Peyer's patch (tissue), 4 donors: ENCODE measurements around the gene DDX41.

Source experiments
- POLR2A ChIP-seq, 2 donors: fragments of 450-650 bp; IDR thresholded peaks; one replicate each; pipeline ENCODE4 v1.5.1; 2017; ENCODE audit warnings: antibody characterized with exemption in 2 of 2, mild to moderate bottlenecking in 2 of 2, moderate library complexity in 2 of 2
- TF ChIP-seq, protein P1 (sequence below), 6 experiments: fragments of 450-650 bp in 4 of 6; fragments of 200-600 bp in 2 of 6; sonication (generic) in 1 of 6; IDR thresholded peaks; one replicate each; pipeline ENCODE4 v1.5.1; 2017 to 2019; ENCODE audit warnings: antibody characterized with exemption in 6 of 6, mild to moderate bottlenecking in 3 of 6, moderate library complexity in 1 of 6

DNA sequence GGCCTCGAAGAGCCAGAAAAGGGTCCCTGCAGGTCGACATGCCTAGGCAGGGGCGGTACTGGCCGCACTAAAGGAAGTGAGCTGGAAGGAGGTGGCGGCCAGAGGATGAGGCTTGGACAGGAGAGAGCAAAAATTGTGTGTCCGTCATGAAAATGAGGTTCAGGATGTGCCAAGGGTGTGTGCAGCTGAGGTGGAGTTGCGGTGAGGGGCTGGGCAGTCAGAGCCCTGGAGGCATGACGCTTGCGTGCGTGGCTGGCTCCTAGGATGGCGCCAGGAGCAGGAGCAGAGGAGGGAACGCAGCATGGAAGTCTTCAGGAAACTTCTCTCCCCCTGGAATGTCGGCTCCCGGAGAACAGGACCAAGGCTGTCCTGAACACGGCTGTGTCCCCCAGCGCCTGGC is 13.9 kb downstream of the DDX41 start:
- no peak for TF ChIP-seq POLR2A (IDR thresholded peaks at IDR 0.05)
- TF ChIP-seq, protein P1, sequence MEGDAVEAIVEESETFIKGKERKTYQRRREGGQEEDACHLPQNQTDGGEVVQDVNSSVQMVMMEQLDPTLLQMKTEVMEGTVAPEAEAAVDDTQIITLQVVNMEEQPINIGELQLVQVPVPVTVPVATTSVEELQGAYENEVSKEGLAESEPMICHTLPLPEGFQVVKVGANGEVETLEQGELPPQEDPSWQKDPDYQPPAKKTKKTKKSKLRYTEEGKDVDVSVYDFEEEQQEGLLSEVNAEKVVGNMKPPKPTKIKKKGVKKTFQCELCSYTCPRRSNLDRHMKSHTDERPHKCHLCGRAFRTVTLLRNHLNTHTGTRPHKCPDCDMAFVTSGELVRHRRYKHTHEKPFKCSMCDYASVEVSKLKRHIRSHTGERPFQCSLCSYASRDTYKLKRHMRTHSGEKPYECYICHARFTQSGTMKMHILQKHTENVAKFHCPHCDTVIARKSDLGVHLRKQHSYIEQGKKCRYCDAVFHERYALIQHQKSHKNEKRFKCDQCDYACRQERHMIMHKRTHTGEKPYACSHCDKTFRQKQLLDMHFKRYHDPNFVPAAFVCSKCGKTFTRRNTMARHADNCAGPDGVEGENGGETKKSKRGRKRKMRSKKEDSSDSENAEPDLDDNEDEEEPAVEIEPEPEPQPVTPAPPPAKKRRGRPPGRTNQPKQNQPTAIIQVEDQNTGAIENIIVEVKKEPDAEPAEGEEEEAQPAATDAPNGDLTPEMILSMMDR (IDR thresholded peaks at IDR 0.05): no peak
